Measurements from ENCODE around the gene AKAP10.

- no peak for TF ChIP-seq POLR2A (IDR thresholded peaks at IDR 0.05)
- no peak for TF ChIP-seq CTCF (IDR thresholded peaks at IDR 0.05)
- no peak for TF ChIP-seq EP300 (IDR thresholded peaks at IDR 0.05)
These were observed 79.7 kb downstream of the AKAP10 start for GRCh38 chr17:19897903-19898302.
